KMS-11 (cell line): ENCODE data around the gene MAP4K2.

Experiments
- H2AFZ ChIP-seq: fragments of 200-600 bp; sonication (generic); 2 replicates; pipeline ENCODE4 v1.6.1; 2016; ENCODE audit warnings: antibody characterized with exemption, mixed run types, low read depth
- H3K27ac ChIP-seq: fragments of 200-600 bp; sonication (generic); 2 replicates; pipeline ENCODE4 v1.6.1; 2016; ENCODE audit warnings: mild to moderate bottlenecking, mixed run types
- H3K27me3 ChIP-seq: fragments of 200-600 bp; sonication (generic); 2 replicates; pipeline ENCODE4 v1.6.1; 2017; ENCODE audit warnings: mild to moderate bottlenecking, low read depth, mixed run types, moderate library complexity; ENCODE audit not compliant: insufficient read depth
- H3K36me3 ChIP-seq: fragments of 200-600 bp; sonication (generic); 2 replicates; pipeline ENCODE4 v1.6.1; 2017; ENCODE audit warnings: mild to moderate bottlenecking, mixed run types; ENCODE audit not compliant: insufficient read depth
- H3K4me1 ChIP-seq: fragments of 200-600 bp; sonication (generic); 2 replicates; pipeline ENCODE4 v1.6.1; 2016; ENCODE audit warnings: mild to moderate bottlenecking, low read depth, mixed run types; ENCODE audit not compliant: poor library complexity, severe bottlenecking
- H3K4me2 ChIP-seq: fragments of 200-600 bp; sonication (generic); 2 replicates; pipeline ENCODE4 v1.7.0; 2016; ENCODE audit warnings: mild to moderate bottlenecking, mixed run types
- H3K4me3 ChIP-seq: fragments of 200-600 bp; sonication (generic); IDR thresholded peaks from 2 replicates; pipeline ENCODE4 v1.6.1; 2017; ENCODE audit warnings: low read depth, low read length, mixed read lengths; ENCODE audit not compliant: insufficient read depth
- H3K79me2 ChIP-seq: fragments of 200-600 bp; sonication (generic); 2 replicates; pipeline ENCODE4 v1.6.1; 2016; ENCODE audit warnings: low read depth, mixed run types; ENCODE audit not compliant: insufficient read depth
- H3K9ac ChIP-seq: fragments of 200-600 bp; sonication (generic); 2 replicates; pipeline ENCODE4 v1.6.1; 2016; ENCODE audit warnings: mild to moderate bottlenecking, mixed run types
- H4K20me1 ChIP-seq: fragments of 200-600 bp; sonication (generic); 2 replicates; pipeline ENCODE4 v1.6.1; 2016; ENCODE audit warnings: mild to moderate bottlenecking, mixed run types; ENCODE audit not compliant: insufficient read depth
- TF ChIP-seq, protein P1 (sequence below): fragments of 200-600 bp; sonication (generic); conservative IDR thresholded peaks from 2 replicates; pipeline ENCODE4 v1.6.1; 2017; ENCODE audit warnings: low read depth, mild to moderate bottlenecking, antibody characterized with exemption, low read length, moderate library complexity, mixed read lengths

Gene MAP4K2

DNA sequence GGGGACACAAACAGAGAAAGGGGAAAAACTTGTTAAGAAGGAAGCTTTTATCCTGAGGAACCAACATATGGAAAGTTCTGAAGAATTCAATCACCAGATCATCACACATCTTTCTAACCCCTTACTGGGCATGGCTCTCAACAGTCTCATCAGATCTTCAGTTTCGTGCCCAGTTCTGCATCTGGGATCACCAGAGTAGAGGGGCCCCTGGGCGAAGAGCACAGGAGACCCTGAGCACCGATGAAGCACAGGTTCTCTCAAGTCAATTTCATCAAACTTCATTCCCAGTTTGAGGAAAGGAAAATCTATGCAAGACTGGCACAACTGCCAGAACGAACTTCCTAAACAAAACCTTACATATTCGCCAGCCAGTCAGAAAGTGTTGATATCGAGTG is 34.7 kb downstream of the MAP4K2 start:
- peaks cover 49% of the 10 kb centered on the region; the same call in 1 of the 2 replicates for H3K36me3 ChIP-seq
- no peak overlapping the region for H3K4me2 ChIP-seq
- peaks cover 47% of the 10 kb centered on the region for H3K79me2 ChIP-seq
- no peak overlapping the region for H2AFZ ChIP-seq
- peaks cover 36% of the 10 kb centered on the region for H3K4me1 ChIP-seq
- no peak overlapping the region for H3K4me3 ChIP-seq
- no peak overlapping the region for H3K9ac ChIP-seq
- no peaks in the 10 kb centered on the region for H3K27me3 ChIP-seq
- no peak overlapping the region for H3K27ac ChIP-seq
- peaks cover 34% of the 10 kb centered on the region for H4K20me1 ChIP-seq
- TF ChIP-seq, protein P1, sequence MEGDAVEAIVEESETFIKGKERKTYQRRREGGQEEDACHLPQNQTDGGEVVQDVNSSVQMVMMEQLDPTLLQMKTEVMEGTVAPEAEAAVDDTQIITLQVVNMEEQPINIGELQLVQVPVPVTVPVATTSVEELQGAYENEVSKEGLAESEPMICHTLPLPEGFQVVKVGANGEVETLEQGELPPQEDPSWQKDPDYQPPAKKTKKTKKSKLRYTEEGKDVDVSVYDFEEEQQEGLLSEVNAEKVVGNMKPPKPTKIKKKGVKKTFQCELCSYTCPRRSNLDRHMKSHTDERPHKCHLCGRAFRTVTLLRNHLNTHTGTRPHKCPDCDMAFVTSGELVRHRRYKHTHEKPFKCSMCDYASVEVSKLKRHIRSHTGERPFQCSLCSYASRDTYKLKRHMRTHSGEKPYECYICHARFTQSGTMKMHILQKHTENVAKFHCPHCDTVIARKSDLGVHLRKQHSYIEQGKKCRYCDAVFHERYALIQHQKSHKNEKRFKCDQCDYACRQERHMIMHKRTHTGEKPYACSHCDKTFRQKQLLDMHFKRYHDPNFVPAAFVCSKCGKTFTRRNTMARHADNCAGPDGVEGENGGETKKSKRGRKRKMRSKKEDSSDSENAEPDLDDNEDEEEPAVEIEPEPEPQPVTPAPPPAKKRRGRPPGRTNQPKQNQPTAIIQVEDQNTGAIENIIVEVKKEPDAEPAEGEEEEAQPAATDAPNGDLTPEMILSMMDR = no peak

DNA sequence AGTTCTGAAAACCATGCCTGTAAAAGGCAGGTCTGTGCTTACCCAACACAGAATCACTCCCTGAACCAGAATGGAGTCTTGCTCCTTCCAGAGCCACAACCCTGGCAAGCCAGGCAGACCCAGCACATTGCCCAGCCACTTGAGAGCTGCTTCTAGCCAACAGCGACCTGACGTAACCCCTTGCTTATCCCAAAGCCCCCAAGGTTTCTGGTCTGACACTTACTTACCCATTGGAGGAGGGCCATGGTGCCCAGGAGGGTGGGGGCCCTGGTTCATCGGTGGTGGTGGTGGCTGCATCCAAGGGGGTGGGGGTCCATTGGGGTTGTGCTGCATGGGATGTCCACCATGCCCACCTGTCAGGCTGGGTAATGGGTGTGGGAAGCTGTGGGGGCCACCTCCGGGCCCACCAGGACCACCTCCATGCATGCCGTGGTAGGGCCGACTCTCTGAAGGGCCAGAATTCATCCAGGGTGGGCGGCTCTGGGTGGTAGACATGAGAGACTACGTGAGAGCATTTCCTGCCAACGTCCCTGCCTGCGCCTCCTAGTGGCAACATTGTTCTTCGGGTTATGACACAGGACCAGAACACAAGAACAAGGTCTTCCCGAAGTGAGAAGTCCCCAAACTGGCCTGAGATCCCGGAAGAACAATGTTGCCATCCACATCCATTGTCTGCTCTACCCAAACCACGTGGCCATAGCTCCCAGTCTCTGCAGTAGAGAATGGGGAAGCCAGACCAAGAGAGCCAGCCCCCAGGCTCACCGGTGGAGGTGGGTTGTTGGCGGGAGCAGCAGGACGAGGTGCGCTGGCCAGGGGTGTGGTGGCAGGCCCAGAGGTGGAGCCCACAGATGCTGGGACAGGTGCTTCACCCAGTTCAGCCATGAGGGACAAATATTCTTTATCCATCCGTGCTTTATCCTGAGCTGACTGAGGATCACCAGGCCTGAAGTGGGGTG is 35.4 kb downstream of the MAP4K2 start:
- peaks cover 46% of the 10 kb centered on the region; the same call in 1 of the 2 replicates for H3K36me3 ChIP-seq
- H3K27me3 ChIP-seq = no peaks in the 10 kb centered on the region
- peaks cover 29% of the 10 kb centered on the region for H3K4me1 ChIP-seq
- no peak overlapping the region for H3K4me3 ChIP-seq
- TF ChIP-seq, protein P1 = peak; percentile 79
- H2AFZ ChIP-seq = no peak overlapping the region
- H3K4me2 ChIP-seq = no peak overlapping the region
- H3K79me2 ChIP-seq = peaks cover 40% of the 10 kb centered on the region
- H3K27ac ChIP-seq = no peak overlapping the region
- no peak overlapping the region for H3K9ac ChIP-seq
- peaks cover 28% of the 10 kb centered on the region; the same call in 1 of the 2 replicates for H4K20me1 ChIP-seq

DNA sequence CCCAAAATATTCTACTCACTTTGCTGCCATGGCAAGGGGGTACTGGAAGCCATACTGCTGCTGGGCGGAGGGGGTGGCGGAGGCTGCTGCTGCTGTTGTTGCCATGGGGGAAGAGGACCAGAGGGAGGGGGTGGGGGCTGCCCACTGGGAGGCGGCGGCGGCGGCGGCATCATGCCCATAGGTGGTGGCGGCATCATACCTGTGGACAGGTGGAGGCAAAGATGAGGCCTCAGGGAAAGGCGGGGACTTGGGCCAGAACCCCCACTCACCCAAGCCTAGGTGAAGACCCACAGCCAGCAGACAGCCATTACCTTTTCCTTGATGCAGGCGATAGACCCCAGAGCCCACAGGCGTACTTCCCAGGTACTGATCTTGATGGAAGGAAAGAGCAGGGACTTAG is 36.1 kb downstream of the MAP4K2 start:
- TF ChIP-seq, protein P1 = no peak
- no peak overlapping the region for H3K4me3 ChIP-seq
- peaks cover 22% of the 10 kb centered on the region for H3K4me1 ChIP-seq
- no peak overlapping the region for H2AFZ ChIP-seq
- no peaks in the 10 kb centered on the region for H3K27me3 ChIP-seq
- H3K27ac ChIP-seq = no peak overlapping the region
- H3K79me2 ChIP-seq = peaks cover 33% of the 10 kb centered on the region
- no peak overlapping the region for H3K9ac ChIP-seq
- peaks cover 22% of the 10 kb centered on the region; the same call in 1 of the 2 replicates for H4K20me1 ChIP-seq
- H3K36me3 ChIP-seq = peaks cover 39% of the 10 kb centered on the region; the same call in 1 of the 2 replicates
- H3K4me2 ChIP-seq = no peak overlapping the region

DNA sequence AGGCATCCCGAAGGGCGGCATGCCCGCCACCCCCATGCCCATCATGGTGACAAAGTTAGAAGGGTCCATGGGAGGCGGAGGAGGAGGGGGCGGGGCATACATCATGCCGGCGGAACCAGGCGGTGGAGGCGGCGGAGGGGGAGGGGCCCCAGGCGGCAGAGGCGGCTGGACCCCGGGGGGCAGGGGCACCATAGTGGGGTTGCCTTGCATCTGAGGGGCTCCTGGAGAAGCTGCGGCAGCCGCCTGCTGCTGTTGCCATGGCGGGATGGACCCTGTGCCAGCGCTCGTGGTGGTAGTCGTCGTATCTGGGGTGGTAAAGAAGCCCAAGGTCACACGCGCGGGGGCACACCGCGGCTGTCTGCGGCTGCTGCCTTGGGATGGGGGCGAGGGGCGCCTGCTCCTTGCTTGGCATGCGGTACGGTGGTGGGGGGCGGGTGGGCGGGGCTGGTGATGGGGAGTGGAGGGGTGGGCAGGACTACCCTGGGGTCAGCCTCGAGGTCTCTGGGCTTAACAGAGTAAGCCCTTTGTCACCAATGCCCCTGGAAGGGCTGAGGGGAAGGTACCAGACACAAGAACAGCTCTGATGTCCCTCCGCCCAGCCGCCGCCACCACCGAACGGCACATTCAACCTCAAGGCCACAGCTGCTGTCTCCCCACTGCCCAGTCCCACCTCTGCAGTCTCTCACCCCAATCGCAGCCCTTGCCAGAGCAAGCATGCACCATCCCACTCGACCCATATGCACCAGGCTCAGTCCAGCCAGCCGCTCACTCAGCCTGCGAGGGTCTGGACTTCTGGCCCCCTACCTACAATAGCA is 37.0 kb downstream of the MAP4K2 start:
- H3K4me2 ChIP-seq = no peak overlapping the region
- H3K79me2 ChIP-seq = peaks cover 25% of the 10 kb centered on the region; the same call in 1 of the 2 replicates
- no peak overlapping the region for H2AFZ ChIP-seq
- peaks cover 14% of the 10 kb centered on the region; the same call in 1 of the 2 replicates for H4K20me1 ChIP-seq
- no peaks in the 10 kb centered on the region for H3K27me3 ChIP-seq
- TF ChIP-seq, protein P1 = no peak
- peaks cover 33% of the 10 kb centered on the region; the same call in 1 of the 2 replicates for H3K36me3 ChIP-seq
- H3K9ac ChIP-seq = no peak overlapping the region
- H3K4me1 ChIP-seq = peaks cover 16% of the 10 kb centered on the region
- no peak overlapping the region for H3K27ac ChIP-seq
- no peak overlapping the region for H3K4me3 ChIP-seq
